Neural cell (in vitro differentiated cells): ENCODE results near the gene INVS.

Experiments used
- CTCF ChIP-seq: fragments of 450-650 bp; IDR thresholded peaks from 2 replicates; pipeline ENCODE4 v1.5.1; 2014; ENCODE audit warnings: antibody characterized with exemption, mild to moderate bottlenecking, moderate library complexity; ENCODE audit not compliant: poor library complexity, severe bottlenecking
- EP300 ChIP-seq: fragments of 450-650 bp; conservative IDR thresholded peaks from 2 replicates; pipeline ENCODE4 v1.6.1; 2014; ENCODE audit warnings: antibody characterized with exemption, mild to moderate bottlenecking, moderate library complexity; ENCODE audit not compliant: poor library complexity, severe bottlenecking
- EZH2 ChIP-seq: fragments of 200-600, 300-800 bp; shearing (Covaris generic), sonication (generic); IDR thresholded peaks from 2 replicates; pipeline ENCODE4 v1.6.1; 2014; ENCODE audit warnings: antibody characterized with exemption, low read length, borderline replicate concordance, mild to moderate bottlenecking; ENCODE audit not compliant: insufficient read depth, poor library complexity, severe bottlenecking
- POLR2AphosphoS5 ChIP-seq: IDR thresholded peaks from 2 replicates; pipeline ENCODE4 v1.6.1; 2012
- RAD21 ChIP-seq: fragments of 450-650 bp; conservative IDR thresholded peaks from 2 replicates; pipeline ENCODE4 v1.6.1; 2014; ENCODE audit warnings: antibody characterized with exemption, mild to moderate bottlenecking, moderate library complexity
- SMC3 ChIP-seq: fragments of 450-650 bp; conservative IDR thresholded peaks from 2 replicates; pipeline ENCODE4 v1.6.1; 2014; ENCODE audit warnings: antibody characterized with exemption, mild to moderate bottlenecking, moderate library complexity; ENCODE audit not compliant: poor library complexity

- TF ChIP-seq POLR2AphosphoS5 (no peak), RAD21 (no peak), CTCF (no peak), SMC3 (no peak), EZH2 (no peak), EP300 (no peak)
Measured at GRCh38 chr9:100294341-100294740, 195.3 kb downstream of the INVS start.
